Hematopoietic multipotent progenitor cell treated with erythropoietin and hydrocortisone succinate and interleukin-3 and kit ligand, for 8 days (in vitro differentiated cells): ENCODE data around the gene PMM2.
"Not testable (repeated sequence)": the region's sequence is repeated elsewhere in the genome, so short reads cannot be mapped to it uniquely, and the experiment has no call there.

ENCODE experiments used
- DNase-seq: peaks from one replicate; pipeline ENCODE4 v3.0.0-alpha.2; 2015

Gene PMM2

DNA sequence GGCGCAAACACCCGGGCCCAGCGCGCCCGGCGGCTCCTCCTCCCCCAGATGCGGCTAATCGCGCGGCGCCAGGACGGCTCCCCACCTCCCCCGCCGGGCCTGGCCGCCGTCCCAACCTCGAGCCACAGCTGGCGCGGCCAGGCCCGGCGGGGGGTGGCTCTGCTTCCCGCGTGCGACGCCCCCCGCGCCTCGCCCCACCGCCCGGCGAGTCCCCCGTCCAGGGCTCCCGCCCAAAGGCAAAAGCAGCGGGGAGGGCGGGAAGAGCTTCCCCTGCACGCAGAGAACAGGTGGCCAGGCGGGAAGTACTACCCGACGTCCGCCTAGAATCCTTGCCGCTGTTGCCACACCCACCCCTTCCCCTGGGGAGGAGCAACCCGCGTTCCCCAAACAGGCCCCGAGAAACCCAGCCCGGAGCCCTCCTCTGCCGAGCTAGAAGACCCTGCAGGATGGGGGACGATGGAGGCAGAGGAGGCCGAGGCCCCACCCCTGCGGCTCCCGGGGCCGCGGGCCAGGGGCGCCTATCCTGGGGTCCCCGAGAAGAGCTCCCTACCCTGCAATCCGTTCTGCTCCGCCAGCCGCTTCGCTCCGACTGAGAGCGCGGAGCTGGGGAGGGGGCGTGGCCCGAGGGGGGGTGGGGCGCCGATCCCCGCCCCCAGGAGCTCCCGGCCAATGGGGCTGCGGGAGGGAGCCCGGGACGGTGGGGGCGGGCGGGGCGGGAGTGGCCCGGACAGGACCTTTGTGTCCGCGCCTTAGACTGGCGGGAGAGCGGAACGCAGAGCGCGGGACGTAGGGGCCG, 71.0 kb downstream of the PMM2 start, which contains the start of gene CARHSP1:
Gene CARHSP1, minus strand, starts transcription at position 591 of the 796 bp plus-strand sequence. CDS start 9,678 bp downstream, outside the sequence.
- DNase-seq = peak; percentile 90

DNA sequence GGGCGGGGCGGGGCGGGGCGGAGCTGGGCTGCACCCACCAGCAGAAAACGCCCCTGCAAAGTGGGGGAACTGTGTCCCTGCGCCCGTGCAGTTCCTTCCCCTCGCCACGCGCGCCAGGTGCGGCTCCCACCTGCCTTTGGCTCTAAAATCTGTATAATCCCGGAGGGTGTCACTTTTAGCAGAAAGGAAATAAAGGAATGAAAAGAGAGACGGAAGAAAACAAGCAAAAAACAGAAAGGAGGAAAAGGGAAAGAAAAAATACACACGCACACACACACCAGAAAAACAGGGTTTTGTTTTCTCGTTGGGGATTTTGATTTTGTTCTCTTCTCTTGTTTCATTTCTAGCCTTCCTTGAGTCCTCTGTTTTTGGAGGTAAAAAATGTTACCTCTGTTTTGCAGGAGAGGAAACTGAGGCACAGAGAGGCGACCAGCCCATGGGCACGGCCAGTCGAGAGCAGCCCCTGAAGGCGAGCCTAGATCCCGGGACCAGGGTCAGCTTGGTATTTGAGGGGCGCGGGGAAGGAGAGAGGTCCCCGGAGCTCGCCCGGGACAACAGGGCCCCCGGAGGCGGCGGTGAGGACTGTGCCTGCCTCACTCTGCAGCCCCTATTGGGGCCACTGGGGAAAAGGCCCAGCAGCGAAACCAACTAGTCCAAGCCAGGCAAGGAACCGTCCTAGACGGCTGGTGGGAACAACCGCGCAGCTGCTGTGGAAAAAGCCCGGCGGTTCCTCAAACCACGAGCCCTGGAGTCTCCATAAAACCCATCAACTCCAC, 71.8 kb downstream of the PMM2 start:
- peak; percentile 14 for DNase-seq

DNA sequence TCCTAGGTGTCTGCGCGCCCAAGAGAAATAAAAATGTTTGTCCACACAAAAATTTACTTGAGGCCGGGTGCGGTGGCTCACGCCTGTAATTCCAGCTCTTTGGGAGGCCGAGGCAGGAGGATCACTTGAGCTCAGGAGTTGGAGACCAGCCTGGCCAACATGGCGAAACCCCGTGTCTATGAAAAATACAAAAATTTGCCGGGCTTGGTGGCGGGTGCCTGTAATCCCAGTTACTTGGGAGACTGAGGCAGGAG, 72.3 kb downstream of the PMM2 start:
- not testable (repeated sequence) for DNase-seq

DNA sequence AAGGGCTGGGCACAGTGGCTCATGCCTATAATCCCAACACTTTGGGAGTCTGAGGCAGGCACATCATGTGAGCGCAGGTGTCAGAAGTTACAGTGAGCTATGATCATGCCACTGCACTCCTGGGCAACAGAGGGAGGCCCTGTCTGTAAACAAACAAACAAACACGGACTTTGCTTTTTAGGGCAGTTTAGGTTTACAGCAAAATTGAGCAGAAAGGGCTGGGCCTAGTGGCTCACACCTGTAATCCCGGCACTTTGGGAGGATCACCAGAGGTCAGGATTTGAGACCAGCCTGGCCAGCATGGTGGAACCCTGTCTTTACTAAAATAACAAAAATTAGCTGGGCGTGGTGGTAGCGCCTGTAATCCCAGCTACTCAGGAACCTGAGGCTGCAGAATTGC, 74.4 kb downstream of the PMM2 start:
- no peak for DNase-seq

DNA sequence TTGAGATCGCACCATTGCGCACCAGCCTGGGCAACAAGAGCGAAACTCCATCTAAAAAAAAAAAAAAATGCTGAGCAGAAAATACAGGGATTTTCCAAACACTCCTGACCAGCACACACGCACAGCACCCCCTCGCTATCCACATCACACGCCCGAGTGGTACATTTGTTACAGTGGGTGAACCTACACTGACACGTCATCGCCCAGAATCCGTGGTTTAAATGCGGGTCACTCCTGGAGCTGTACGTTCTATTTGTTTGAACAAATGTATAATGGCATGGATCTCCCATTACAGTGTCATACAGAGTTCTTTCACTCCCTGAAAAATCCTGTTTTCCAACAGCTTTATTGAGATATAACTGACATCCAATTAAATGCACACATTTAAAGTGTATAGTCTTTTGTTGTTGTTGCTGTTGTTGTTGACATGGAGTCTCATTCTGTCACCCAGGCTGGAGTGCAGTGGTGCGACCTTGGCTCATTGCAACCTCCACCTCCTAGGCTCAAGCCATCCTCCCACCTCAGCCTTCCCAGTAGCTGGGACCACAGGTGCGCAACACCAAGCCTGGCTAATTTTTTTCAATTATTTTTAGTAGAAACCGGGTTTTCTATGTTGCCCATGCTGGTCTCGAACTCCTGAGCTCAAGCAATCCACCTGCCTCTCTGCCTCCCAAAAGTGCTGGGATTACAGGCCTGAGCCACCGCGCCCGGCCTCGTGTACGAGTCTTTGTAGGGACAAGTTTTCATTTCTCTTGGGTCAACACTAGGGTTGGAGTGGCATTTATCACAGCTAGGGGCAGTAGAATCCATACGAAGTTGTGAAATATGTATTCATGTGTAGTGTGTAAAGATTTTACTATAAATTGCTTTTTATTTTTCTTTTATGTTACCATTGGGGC, 75.6 kb downstream of the PMM2 start:
- DNase-seq = peak; percentile 16

DNA sequence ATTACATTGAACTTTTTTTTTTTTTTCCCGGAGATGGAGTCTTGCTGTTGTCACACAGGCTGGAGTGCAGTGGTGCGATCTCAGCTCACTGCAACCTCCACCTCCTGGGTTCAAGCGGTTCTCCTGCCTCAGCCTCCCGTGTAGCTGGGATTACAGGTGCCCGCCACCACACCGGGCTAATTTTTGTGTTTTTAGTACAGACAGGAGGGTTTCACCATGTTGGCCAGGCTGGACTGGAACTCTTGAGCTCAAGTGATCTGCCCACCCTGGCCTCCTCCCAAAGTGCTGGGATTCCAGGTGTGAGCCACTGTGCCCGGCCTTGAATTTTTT, 76.2 kb downstream of the PMM2 start:
- not testable (repeated sequence) for DNase-seq

DNA sequence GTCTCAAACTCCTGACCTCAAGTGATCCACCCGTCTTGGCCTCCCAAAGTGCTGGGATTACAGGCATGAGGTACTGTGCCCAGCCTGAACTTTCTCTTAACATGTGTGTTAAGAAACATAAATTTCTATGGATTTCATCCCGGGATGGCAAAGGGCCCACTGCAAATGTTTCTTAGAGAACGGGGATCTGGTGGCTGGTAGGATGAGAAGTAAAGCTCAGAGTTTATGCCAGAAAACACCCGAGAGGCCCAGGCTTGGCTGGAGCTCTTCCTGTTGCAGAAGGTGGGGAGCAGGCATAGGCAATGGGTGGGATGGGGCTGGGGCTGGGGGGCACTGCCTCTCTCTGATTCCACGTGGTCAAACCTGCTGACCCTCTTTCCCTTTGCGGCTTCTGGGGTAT, 76.7 kb downstream of the PMM2 start:
- DNase-seq = no peak

DNA sequence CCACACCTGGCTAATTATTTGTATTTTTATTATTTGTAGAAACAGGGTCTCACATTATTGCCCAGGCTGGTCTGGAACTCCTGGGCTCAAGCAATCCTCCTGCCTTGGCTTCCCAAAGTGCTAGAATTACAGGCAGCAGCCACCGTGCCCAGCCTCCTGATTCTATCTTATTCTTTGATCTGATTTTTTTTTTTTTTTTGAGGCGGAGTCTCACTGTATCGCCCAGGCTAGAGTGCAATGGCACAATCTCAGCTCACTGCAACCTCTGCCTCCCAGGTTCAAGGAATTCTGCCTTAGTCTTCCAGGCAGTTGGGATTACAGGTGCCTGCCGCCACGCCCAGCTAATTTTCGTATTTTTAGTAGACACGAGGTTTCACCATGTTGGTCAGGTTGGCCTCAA, 77.7 kb downstream of the PMM2 start:
- DNase-seq = not testable (repeated sequence)

DNA sequence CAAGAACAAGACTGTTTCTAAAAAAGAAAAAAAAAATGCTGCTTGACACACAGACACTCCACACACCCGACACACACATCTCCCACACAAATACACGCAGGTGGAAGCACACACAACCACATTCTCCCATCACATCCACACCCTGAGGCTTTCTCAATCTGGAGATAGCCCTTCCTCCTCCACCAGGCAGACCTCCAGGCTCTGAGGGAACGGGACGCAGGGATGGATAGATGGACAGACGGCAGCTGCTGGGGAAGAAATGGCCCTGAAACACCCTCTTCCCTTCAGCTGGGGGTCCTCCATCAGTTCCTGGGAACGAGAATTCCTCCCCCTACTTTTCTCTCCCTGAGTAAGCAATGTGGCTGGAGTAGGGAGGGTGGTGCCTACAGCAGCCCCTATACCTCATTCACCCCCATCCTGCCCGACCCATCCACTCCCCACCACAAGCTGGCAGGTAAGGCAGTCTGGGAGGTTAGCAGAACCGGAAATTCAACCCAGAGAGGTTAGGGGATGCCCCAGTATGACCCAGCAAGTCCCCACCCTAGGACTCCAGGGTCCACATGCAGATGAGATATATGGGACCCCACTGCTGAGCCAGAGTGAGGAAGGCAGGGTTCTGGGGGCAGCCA, 80.4 kb downstream of the PMM2 start:
- no peak for DNase-seq

DNA sequence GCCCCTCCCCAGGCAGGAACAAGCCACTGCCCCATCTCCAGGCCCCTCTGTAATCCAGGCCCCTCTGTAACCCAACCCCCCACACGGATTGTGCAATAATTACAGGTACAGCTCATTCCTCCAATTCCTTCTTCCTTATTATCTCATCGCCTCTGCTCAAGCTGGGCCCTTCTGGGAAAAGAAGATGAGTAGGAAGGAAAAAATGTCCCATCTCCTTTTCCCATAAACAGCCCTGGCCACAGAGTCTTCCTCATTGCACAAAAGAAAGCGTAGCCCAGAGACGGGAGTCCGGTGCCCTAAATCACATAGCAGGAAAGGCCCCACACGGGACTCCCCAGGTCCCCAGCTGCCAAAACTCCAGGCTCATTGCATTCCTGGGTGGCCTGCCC, 80.9 kb downstream of the PMM2 start:
- no peak for DNase-seq

DNA sequence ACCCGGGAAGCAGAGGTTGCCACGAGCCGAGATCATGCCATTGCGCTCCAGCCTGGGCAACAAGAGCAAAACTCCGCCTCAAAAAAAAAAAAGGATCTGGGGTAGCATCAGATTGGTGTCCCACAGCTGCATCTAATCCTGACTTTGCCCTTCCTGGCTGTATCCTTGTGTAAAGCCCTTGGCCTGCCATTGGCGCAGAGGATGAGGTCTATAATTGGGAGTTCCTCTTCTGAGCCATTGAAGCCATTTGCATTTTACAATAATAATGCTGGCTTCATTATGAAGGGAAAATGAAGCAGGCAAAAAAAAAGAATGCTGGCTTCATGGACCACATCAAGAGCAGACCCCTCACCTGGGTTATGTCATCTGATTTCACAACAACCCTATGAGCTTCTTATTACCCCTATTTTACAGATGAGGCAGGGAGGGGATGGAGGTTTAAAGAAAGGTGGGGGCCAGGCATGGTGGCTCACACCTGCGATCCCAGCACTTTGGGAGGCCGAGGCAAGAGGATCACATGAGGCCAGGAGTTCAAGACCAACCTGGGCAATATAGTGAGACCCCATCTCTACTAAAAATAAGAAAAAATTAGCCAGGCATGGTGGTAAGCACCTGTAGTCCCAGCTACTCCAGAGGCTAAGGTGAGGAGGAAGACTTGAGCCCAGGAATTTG, 83.3 kb downstream of the PMM2 start:
- no peak for DNase-seq

DNA sequence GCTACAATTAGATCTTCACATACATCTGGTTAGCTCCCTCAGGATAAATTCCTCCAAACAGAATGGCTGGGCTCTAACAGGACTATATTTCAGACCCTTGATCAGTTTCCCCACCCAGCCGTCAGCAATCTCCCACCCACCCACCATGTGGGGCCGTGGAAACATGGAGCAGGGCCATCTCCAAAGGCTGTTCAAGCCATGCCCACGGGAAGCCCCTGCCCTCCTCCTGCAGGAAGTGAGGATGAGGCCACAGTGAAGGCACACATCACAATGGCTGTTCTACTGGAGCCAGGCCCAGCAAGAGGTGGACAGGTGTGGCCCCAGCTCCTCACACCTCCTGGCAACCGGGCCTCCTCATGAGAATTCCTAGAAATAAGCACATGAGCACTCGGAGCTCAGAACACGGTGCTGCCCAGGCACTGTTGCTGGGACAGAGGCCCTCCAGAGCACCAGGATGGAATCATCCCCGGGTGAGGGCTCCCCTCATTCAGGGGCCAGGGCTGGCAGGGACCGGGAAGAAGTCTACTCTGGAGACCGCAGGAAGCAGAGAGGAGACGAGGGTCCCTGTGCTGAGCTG, 84.5 kb downstream of the PMM2 start, which contains the start of gene LITAFD:
Gene LITAFD, plus strand, starts transcription at position 311 of the 577 bp plus-strand sequence. CDS start 2,005 bp downstream, outside the sequence.
- no peak for DNase-seq

DNA sequence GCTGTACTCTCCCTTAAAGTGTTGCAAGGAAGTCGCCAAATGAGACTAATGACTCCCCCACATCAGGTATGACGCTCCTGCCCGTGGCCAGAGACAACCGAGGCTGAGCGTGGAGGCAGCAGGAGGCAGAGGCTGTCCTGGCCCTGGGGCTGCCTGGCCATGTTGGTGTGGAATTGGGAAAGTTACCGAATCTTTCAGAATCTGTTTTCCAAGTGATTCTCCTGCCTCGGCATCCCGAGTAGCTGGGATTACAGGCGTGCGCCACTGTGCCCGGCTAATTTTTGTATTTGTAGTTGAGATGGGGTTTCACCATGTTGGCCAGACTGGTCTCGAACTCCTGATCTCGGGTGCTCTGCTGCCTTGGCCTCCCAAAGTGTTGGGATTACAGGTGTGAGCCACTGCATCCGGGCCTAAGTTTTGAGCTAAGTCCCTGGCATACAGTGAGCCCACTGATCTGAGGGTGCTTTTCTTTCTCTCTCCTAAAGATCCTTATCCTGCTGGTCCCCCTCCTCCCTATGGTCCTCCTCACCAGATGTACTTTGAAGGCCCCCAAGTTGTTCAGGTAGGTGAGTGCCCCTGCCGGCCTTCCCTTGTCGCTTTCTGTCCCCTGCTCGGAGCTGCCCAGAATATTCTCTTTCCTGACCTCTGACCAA, 85.2 kb downstream of the PMM2 start:
- DNase-seq = no peak

DNA sequence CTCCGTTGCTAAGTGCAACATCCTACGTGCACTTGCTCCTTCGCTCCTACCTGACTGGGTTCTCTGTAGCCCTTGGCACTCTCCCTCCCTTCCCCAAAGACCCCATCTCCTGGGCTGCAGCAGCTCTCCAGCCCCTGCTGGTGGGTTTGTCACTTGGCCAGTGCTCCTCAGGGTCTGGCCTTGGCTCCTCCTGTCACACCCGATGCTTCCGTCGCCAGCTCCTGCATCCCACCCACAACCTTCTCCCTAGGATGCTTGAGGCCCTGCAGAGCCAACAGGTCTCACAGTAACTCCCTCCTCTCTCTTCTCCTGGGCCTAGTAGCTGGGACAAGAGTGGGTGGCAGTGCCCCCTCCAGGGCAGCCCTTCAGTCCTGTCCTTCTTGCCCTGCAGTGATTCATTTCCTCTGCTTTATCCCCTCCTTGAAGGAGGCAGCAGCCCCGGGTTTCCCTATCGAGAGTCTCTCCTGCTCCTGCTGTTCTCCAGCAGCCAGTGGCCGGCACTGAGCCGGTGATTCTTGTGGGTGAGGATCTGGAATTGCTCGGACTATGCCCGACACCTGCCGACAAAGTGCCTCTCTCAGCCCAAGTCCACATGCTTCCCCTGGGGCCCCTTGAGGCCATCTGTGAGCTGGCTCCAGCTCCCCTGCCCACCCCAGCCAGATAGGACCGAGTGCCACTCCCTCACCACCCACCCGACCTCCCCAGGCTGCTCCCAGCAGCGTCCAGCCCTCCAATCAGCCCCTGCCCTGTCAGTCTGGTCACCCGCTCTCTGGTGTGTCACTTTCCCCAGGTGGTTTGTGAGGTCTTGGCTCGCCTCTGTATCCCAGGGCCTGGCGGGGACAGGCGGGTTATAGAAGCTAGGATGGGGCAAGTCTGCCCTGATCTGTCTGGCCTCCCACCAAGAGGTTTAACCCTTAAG, 88.3 kb downstream of the PMM2 start:
- DNase-seq = no peak

DNA sequence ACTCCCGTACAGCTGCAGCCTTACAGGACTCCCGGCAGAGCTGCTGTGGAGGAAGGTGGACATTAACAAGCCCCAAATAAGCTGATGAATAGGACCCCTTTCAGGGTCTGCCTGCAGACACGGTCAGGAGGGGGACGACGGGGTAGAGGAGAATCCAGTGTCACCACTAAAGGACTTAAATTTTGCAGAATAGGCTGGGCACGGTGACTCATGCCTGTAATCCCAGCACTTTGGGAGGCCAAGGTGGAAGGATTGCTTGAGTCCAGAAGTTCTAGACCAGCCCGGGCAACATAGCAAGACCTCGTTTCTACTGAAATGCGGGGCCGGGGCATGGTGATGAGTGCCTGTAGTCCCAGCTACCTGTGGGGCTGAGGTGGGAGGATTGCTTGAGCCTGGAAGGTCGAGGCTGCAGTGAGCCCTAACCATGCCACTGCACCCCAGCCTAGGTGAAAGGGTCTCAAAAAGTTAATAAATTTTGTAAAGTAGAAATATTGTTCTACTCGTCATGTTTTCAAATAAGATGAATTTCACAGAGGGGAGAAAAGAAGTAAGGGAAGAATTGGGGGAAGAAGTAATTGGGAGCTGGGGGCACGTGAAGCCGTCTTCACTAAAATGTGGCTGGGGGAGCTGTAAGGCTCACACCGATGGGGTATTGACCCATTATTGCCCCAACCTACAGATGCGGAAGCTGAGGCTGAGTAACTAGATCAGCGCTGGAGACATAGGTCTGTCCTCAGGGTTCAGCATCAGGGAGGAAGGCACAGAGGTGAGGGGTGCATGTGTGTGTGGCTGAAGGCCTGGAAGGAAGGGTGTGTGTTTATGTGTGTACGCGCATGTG, 89.2 kb downstream of the PMM2 start:
- DNase-seq = no peak

DNA sequence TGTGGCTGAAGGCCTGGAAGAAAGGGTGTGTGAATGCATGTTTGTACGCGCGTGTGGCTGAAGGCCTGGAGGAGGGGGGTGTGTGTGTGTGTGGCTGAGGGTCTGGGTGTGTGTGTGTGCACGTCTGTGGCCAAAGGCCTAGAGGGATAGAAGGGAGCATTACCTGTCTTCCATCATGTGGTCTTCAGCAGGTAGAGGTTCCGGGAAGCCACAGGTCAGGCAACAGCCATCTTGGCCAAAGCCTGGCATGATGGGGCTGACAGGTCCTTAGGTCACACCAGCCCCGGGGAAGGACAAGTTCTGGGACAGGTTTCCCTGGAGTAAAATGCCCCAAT, 89.8 kb downstream of the PMM2 start:
- no peak for DNase-seq

DNA sequence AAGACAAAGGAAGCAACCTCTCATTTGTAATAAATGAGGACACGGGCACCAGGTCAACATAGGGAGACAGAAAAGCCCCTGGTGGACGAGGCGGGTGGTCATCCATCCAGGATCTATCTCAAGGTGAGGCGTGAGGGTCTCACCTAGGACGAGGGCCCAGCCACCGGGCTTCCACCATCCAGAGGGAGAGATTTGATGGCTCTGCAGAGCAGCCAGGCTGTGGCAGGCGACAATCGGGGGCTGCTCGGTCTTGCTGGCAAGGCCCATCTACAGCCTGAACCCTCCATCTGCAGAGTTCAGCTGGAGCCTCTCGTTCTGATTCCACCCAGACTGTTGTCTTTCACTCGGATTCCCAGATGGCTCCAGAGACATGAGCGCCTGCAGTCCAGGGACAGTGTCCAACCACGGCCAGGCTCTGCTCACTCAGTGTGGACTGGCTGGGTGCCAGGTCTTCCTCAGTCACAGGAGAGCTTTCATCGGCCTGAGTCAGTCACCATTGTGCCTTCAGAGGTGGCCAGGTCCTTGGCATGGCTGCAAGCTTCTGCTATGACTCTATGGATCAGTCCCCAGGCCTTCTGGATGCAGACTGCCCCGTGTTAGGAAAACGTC, 90.4 kb downstream of the PMM2 start:
- peak; percentile 36 for DNase-seq

DNA sequence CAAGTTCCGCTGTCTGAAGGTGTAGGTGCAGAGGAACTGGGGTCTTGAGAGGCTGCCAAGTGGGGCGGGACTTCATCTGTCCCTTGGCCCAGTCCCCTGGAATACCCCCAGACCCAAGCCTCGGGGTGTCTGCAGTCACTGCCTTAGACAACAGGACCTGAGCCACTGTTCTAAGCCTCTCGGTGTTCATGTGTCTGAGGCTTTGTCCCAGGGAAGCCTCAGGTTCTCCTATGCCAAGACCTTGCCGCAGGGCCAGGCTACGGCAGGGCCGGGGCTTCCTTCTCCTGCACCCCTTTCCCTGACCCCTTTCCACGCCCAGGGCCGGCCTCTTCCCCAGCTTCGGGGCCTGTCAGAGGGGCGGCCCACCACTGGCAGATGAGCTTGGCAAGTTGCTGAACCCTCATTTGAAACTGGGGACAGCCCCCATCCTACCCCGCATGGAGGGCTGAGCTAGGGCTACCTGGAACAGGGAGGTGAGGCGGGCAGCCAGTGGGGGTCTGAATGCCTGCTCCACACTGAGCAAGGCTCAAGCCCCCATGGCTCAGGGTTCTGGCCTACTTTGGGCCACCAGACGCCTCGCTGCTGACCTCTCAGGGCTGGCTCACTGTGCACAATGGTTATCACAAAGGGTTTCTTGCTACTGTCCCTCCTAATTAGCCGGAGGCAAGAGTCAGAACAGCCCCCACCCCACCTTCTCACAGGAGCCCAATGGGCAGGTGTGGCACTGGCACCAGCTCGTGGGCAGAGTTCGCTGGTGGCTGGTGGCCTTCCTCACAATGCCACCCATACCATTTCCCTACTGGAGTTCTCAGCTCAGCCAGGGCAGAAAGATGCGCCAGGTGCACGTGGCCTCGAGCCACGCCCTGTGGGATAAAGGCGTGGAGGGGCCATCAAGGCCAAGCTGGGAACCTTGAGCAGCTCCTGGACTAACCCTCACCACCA, 91.6 kb downstream of the PMM2 start:
- no peak for DNase-seq
